ENCODE results near the gene IPO11.

Gene IPO11

GRCh38 chr5:62627121-62627520 lies 214.6 kb downstream of the IPO11 start:
- no peak for ATAC-seq

GRCh38 chr5:62627901-62628300 lies 215.3 kb downstream of the IPO11 start:
- no peak for TF ChIP-seq ZFP3 (CRISPR knock-in tag; IDR thresholded peaks at IDR 0.05)
- no peak for ATAC-seq

More at GRCh38 chr5:62627121-62627520, 214.6 kb downstream of the IPO11 start:
- no peak for TF ChIP-seq TOX (CRISPR knock-in tag; IDR thresholded peaks at IDR 0.05; ENCODE audit: borderline replicate concordance)
- no peak for TF ChIP-seq ZNF565 (CRISPR knock-in tag; conservative IDR thresholded peaks at IDR 0.05; ENCODE audit: low read depth)
- TF ChIP-seq POU6F1 (CRISPR knock-in tag; IDR thresholded peaks at IDR 0.05; ENCODE audit: borderline replicate concordance, low read depth) = no peak
- TF ChIP-seq ZFP30 (CRISPR knock-in tag; IDR thresholded peaks at IDR 0.05) = no peak
- no peak for TF ChIP-seq ISL1 (CRISPR knock-in tag; IDR thresholded peaks at IDR 0.05)
- no peak for TF ChIP-seq ZNF8 (CRISPR knock-in tag; IDR thresholded peaks at IDR 0.05)
- no peak for TF ChIP-seq ZNF70 (CRISPR knock-in tag; IDR thresholded peaks at IDR 0.05)
- no peak for TF ChIP-seq TCF4 (CRISPR knock-in tag; IDR thresholded peaks at IDR 0.05; ENCODE audit: borderline replicate concordance)
- TF ChIP-seq ZFP3 (CRISPR knock-in tag; IDR thresholded peaks at IDR 0.05) = no peak
- no peak for TF ChIP-seq ARNTL (CRISPR knock-in tag; IDR thresholded peaks at IDR 0.05; ENCODE audit: borderline replicate concordance, low read depth)

- ATAC-seq = no peak
- TF ChIP-seq ZFP30 (CRISPR knock-in tag; IDR thresholded peaks at IDR 0.05) (no peak), ZNF565 (CRISPR knock-in tag; conservative IDR thresholded peaks at IDR 0.05; ENCODE audit: low read depth) (no peak), PPARA (CRISPR knock-in tag; IDR thresholded peaks at IDR 0.05; ENCODE audit: borderline replicate concordance) (no peak), ZNF70 (CRISPR knock-in tag; IDR thresholded peaks at IDR 0.05) (no peak)
These were observed 219.5 kb downstream of the IPO11 start for GRCh38 chr5:62631909-62632580.

GRCh38 chr5:62633243-62633642 lies 220.7 kb downstream of the IPO11 start:
- TF ChIP-seq TCF4 (CRISPR knock-in tag; IDR thresholded peaks at IDR 0.05; ENCODE audit: borderline replicate concordance) = no peak
- no peak for TF ChIP-seq ZC3H10 (CRISPR knock-in tag; IDR thresholded peaks at IDR 0.05)
- TF ChIP-seq POU6F1 (CRISPR knock-in tag; IDR thresholded peaks at IDR 0.05; ENCODE audit: borderline replicate concordance, low read depth) = no peak
- TF ChIP-seq PATZ1 (CRISPR knock-in tag; IDR thresholded peaks at IDR 0.05; ENCODE audit: borderline replicate concordance) = no peak
- TF ChIP-seq GLIS3 (CRISPR knock-in tag; IDR thresholded peaks at IDR 0.05) = no peak
- TF ChIP-seq CSDC2 (CRISPR knock-in tag; IDR thresholded peaks at IDR 0.05) = no peak
- no peak for TF ChIP-seq ZFP3 (CRISPR knock-in tag; IDR thresholded peaks at IDR 0.05)
- TF ChIP-seq ZFP30 (CRISPR knock-in tag; IDR thresholded peaks at IDR 0.05) = no peak
- no peak for TF ChIP-seq CREB5 (CRISPR knock-in tag; IDR thresholded peaks at IDR 0.05; ENCODE audit: low read depth)
- no peak for TF ChIP-seq BACH2 (CRISPR knock-in tag; IDR thresholded peaks at IDR 0.05; ENCODE audit: borderline replicate concordance)
- no peak for TF ChIP-seq ZNF70 (CRISPR knock-in tag; IDR thresholded peaks at IDR 0.05)
- TF ChIP-seq TSHZ2 (CRISPR knock-in tag; IDR thresholded peaks at IDR 0.05) = no peak
- TF ChIP-seq SNAI2 (CRISPR knock-in tag; IDR thresholded peaks at IDR 0.05) = no peak
- no peak for TF ChIP-seq PPARA (CRISPR knock-in tag; IDR thresholded peaks at IDR 0.05; ENCODE audit: borderline replicate concordance)
- no peak for TF ChIP-seq TOX (CRISPR knock-in tag; IDR thresholded peaks at IDR 0.05; ENCODE audit: borderline replicate concordance)
- no peak for TF ChIP-seq OSR1 (CRISPR knock-in tag; IDR thresholded peaks at IDR 0.05)
- ATAC-seq = no peak
